ENCODE data around the gene IQSEC1. TPM values are rescaled to one million over a fixed set of nuclear protein-coding genes. Genes with fewer than 3 reads are reported as not detected.

The IQSEC1 gene
- total and polyA plus RNA-seq, 2 donors (not counting 1 experiment from before 2014, with no cell fraction given): 96.7 to 222 TPM

GRCh38 chr3:13017361-13018042, 55.7 kb downstream of the IQSEC1 start:
- 84% methylated on average over 15 of the region's 16 CpGs for WGBS (ENCODE audit: insufficient coverage)
- intact Hi-C loops (cut with micrococcal nuclease): no loop called here
- H3K4me3 ChIP-seq (ENCODE audit: control extremely low read depth in 1 of 5, extremely low read depth in 1 of 5, insufficient read depth in 1 of 5, low read depth in 2 of 5, low read length in 4 of 5): peak overlapping the region in 1 of 5 experiments; percentile 68

More at GRCh38 chr3:13017361-13018042, 55.7 kb downstream of the IQSEC1 start:
- Mint-ChIP-seq H3K4me1 (peaks cover 81% of the 10 kb centered on the region), H3K27me3 (no peaks in the 10 kb centered on the region), H3K4me3 (peak overlapping the region; percentile 100), H3K9me3 (ENCODE audit: insufficient read depth) (no peaks in the 10 kb centered on the region), H3K27ac (peak overlapping the region; percentile 95)
- Histone ChIP-seq H3K79me2 (ENCODE audit: control insufficient read depth, insufficient read depth, low read length) (peaks cover 100% of the 10 kb centered on the region), H3K4me2 (replicated peaks; ENCODE audit: low read depth, low read length, poor library complexity, severe bottlenecking) (peak overlapping the region; percentile 94), H4K20me1 (ENCODE audit: control insufficient read depth, insufficient read depth, low read length, poor library complexity, severe bottlenecking) (no peaks in the 10 kb centered on the region), H3K27me3 (replicated peaks in 1 of 4; ENCODE audit: control extremely low read depth in 1 of 4, control insufficient read depth in 3 of 4, insufficient read depth in 4 of 4, low read length in 3 of 4) (no peaks in the 10 kb centered on the region), H2AFZ (ENCODE audit: insufficient read depth, low read depth, low read length, poor library complexity, severe bottlenecking) (no peak overlapping the region), H3K27ac (ENCODE audit: low read length in 2 of 2) (peak overlapping the region; percentile 96 to 97), H3K36me3 (replicated peaks in 1 of 2; ENCODE audit: control extremely low read depth in 1 of 2, control insufficient read depth in 1 of 2, extremely low read depth in 1 of 2, insufficient read depth in 2 of 2, low read length in 1 of 2) (peaks cover 0 to 55% of the 10 kb centered on the region in 2 experiments), H3K4me1 (ENCODE audit: control insufficient read depth in 2 of 2, insufficient read depth in 2 of 2, low read length in 2 of 2) (peaks cover 81 to 83% of the 10 kb centered on the region in 2 donors), H3K9ac (ENCODE audit: low read length) (peak overlapping the region; percentile 86), H3K9me3 (ENCODE audit: control extremely low read depth in 1 of 3, control insufficient read depth in 2 of 3, insufficient read depth in 1 of 3, low read length in 2 of 3) (no peaks in the 10 kb centered on the region)
- ATAC-seq (ENCODE audit: low read depth) (no peak), DNase-seq (no peak)
- POLR2A ChIA-PET: interaction anchor here (1.0 to 1.2 kb wide), 2 partner anchors 18 to 29 kb away, joined by 3 read pairs; no protein-coding TSS in a partner anchor
- TF ChIP-seq EZH2 (IDR thresholded peaks at IDR 0.05; ENCODE audit: borderline replicate concordance, insufficient read depth, low read depth, low read length, poor library complexity, severe bottlenecking) (no peak), CTCF (IDR thresholded peaks at IDR 0.05) (no peak)
- CTCF ChIA-PET: interaction anchor here (1.0 to 2.0 kb wide), 4 partner anchors 10 to 75 kb away, joined by 3 to 9 read pairs (median 6); no protein-coding TSS in a partner anchor
